CD4-positive, alpha-beta T cell treated with Interferon alpha-2 for 1 hour (primary cell): ENCODE results near the gene FAM107A.

Experiments used
- DNase-seq, 2 donors: peaks; one replicate each; pipeline ENCODE4 v3.0.0-alpha.2; 2020 to 2022

Gene FAM107A

DNA sequence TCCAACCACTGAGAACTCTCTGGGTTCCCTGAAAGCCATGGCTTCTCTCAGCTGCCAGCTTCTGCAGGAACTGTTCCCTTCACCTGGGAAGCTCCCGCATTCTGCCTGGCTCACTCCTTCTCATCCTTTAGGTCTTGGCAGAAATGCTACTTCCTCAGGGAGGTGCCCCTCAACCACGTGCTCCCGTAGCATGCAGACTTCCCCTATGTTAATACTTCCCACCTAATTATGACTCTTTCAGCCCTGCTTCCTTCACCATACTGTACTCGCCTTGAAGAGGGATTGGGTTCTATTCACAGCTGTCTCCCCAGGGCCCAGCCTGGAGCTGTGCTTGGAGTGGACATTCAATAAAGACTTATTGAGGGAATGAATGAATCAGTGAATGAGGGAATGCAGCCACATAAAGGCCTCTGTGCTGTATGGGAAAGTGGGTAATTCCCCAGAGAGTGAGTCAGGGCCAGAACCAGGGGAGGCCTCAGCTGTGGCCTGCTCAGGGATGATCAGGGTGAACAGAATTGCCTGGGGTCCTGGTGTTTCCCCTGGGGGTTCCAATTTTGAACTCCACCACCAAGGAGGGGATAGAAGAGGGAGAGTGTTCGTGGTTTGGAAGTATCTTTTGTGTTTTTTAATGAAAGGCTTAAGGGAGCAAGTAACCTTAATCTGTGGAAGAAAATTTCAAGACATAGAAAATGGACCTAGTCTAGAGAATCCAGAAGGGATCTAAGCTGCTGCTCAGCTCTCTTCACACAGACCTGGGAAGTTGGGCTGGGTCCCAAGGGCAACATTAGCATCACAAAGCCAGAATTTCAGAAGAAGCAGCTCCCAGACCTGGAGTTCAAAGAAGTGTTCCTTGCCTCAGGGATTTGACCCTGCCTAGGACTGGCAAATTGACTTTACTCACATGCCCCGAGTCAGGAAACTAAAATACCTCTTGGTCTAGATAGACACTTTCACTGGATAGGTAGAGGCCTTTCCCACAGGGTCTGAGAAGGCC is 14.6 kb upstream of the FAM107A start:
- no peak for DNase-seq

DNA sequence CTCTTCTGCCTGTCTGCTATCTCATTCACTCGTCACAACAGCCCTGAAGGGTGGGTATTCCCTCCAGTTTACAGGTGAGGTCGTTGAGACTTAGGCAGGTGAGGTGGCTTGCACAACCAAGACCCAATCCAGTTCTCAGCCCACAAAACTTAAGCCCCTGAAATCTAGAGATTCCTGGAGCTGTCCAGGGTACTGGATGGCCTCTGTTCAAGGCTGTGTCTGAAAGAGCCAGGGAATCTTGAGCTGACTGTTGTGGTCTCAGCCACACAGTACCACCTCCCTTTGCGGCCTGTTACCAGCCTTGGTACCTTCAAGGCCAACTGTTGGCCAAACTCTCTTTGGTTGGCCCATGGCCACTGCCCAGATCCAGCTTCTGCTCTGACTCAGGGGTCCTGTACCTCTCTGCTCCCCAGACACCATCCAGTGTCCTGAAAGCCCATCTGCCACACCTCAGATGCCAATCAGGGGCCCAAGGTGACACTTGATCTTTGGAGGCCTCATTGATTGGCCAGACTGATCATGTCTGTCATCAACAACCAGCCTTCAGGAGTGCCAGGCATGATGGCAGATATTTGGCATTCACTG is 10.9 kb upstream of the FAM107A start:
- no peak for DNase-seq

DNA sequence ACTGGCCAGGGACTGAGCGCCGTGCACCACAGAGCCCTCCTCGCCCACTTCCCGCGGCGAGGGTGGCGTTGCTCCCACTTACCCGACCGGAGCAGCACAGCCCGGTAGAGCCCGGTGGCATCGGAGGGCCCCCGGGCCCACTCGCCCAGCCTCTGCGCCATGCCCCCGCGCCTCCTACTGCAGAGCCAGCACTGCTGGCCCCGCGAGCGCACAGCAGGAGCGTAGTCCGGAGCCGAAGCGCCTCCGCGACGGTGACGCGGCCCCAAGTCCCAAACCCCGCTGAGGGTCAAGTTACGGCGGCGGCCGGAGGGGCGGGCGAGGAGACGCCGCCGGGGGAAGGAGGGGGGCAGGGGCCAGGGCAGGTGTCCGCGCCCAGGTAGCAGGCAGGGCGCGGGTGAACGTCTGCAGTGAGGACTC is 9.6 kb upstream of the FAM107A start:
- DNase-seq: no peak

GRCh38 chr3:58585994-58586393 is 8.8 kb upstream of the FAM107A start:
- DNase-seq: no peak

- DNase-seq: peak; percentile 55 to 56
These were observed 8.0 kb upstream of the FAM107A start for GRCh38 chr3:58585005-58585786.

DNA sequence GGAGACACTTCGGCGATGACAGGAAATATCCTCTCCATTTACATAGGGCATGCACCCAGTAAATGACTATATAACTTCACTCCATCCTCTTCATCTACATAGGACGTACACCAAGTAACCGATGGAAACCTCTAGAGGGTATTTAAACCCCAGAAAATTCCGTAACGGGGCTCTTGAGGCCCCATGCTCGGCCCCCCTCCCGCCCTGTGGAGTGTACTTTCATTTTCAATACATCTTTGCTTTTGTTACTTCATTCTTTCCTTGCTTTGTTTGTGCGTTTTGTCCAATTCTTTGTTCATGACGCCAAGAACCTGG is 7.5 kb upstream of the FAM107A start:
- no peak for DNase-seq

DNA sequence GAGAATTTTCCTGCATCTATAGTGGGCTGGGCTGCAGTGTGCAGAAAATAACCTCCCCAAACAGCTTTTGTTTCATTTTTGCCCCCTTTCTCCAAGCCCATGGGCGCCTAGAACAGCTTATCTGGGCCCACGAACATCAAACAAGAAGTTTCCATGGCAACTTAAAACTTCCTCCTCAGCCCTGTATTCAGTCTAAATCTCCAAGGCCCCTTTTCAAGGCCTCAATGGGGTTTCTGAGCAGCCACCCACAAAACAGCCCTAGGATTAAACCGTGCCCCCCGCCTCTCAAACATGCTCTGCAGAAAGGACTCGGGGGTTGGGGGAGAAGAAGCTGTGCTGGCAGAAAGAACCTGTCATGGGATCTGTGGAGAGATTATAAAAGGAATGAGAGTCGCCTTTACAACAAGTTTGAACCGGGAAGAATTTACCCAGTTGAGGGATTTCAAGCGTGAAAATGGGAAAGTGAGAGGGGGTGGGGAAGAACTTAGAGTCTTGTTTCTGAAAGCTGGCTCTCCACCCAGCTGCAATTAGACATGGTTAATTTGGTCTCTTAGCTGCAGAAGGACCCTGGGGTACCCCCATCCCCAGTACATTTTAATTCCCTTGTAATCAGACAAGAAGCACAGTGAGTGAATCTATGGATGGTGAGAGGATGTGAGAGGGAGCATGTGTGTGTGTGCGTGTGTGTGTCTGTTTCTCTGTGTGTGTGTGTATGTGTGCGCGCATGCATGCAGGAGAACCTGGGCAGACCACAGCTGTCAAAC is 4.3 kb upstream of the FAM107A start:
- DNase-seq: no peak

DNA sequence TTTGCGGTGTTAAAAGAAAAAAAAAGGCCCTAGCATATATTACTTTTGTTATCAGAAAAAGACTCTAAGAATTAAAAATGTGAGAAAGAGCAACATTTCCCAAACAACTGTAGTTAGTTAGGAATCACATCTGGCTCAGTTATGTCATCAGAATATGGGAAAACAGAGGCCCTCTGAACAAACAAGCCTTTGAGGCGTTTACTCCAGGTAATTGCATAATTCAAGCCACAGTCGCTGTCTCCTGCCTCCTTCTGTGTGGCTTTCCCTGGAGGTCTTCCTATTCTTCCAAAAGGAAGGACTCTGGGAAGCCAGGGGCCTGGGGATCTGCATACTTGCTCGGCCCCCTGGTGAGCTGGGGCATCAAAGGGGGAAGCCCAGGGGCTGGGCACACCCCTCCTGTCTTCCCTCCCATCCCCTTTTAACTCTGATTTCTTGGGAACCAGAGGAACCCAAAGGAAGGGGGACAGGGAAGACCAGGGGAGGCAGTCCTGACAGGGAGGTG is 3.7 kb upstream of the FAM107A start:
- DNase-seq: no peak

DNA sequence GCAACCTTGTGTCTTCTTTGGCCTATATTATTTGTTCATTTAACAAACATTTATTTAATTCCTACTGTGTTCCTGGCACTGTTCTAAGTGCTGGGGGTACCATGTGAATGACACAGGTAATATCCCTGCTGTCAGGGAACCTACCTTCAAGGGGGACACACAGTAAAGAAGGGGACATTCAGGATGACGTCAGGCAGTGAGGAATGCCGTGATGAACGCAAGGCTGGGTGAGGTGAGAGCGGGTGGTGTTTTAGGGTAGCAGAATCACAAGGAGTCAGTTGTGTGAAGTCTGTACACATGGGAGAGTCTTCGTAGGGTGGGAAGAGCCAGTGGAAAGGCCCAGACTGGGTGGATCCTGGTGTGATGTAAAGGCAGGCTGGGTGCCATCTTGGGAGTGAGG is 1.7 kb upstream of the FAM107A start:
- DNase-seq: no peak

DNA sequence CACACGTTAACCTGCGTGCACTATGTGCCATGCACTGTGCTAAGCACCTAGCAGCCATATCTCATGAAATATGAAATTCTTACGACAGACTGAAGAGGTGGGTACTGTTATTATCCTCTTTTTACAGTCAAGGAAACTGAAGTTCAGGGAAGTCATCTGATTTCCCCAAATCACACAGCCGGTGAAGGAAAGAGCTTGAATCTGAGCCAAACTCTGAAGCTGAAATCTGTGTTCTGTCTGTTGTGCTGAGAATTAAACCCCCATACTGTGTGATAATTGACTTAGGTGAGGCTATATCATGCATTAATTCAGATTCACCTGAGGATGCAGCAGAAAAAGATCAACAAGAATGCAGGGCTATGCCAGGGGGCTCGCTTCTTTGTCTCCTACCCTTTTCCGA is 475 bp downstream of the FAM107A start:
- DNase-seq: no peak

DNA sequence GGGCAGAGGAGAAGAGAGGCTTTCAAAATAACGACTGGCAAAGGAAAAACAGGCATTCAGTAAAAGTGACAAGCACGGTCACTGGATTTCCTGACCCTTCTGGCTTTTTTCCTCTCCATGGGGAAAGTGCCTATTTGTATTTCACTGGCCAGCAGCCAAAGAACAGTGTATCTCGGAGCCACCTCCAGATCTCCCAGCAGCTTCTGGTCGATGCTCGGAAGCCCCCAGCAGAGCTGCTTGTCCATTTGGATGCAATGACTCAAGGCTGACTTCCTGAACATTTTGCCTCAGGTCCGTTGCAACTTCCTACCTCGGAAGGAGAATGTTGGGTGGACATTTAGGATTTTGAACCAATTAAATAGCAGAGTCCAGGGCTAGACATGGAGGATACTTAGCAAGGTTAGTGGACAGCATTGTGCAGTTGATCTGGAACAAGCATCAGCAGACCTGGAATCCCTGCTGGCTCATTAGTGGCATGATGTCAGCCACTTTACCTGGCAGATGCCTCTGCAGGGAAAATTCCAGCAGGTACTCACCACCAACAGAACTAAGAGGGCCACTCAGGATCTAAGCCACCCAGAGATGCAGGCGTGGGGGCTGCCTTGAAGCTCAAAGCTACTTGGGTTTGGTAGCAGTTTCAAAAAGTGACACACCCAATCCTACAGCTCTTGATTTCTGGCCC is 1.1 kb downstream of the FAM107A start:
- DNase-seq: no peak

DNA sequence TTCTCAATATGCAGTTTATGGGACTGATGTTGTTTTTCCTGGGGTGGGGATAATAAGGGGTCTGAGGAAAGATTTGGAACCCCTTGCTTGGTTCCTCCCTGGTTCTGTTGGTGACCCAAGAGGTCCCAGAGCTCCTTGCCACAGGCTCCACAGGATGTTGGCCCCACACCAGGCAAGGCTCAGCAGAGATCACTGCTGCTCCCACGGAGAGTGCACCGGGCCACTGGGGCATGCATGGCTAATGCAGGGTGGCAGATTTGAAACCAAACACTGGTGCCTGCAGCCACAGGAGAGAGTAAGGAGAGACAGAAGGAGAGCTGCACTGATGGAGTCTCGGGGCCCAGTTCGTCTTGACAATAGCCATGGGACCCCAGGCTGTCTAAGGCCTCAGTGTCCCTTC is 2.5 kb downstream of the FAM107A start:
- DNase-seq: no peak

DNA sequence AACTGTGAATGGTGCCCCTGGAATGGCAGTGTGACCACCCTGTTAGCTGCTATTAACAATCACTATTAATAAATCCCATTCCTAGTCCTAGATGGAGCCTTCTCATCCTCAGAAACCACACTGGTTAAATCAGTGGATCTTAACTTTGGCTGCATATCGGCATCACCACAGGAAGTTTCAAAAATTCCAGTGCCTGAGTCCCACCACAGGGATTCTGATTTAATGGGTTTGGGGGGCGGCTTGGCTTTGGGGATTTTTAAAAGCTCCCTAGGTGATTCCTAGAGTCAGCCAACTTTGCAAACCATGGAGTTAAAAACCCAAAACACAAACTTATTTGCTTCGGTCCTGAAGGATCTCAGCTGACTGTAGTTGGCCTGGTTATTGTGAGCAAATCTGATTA is 3.1 kb downstream of the FAM107A start:
- DNase-seq: no peak

DNA sequence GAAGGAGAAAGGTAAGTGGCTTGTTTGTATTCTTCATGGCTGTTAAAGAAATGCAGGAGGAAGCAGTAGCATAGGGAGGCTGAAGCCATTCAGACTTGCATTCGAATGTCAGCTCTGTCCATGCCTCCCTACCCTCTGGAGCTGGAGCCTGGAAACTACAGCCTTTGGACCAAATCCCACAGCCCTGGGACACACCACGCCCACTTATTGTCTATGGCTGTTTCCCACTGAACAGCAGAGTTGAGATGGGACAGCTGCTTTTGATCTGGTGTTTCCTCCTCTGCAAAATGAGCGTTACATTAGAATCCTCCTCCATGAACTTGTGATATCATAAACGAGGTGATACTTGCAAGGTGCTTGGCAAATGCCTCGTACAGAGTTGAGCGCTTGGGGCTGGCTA is 3.6 kb downstream of the FAM107A start:
- DNase-seq: no peak

- no peak for DNase-seq
These were observed 4.5 kb downstream of the FAM107A start for GRCh38 chr3:58572634-58573230.

DNA sequence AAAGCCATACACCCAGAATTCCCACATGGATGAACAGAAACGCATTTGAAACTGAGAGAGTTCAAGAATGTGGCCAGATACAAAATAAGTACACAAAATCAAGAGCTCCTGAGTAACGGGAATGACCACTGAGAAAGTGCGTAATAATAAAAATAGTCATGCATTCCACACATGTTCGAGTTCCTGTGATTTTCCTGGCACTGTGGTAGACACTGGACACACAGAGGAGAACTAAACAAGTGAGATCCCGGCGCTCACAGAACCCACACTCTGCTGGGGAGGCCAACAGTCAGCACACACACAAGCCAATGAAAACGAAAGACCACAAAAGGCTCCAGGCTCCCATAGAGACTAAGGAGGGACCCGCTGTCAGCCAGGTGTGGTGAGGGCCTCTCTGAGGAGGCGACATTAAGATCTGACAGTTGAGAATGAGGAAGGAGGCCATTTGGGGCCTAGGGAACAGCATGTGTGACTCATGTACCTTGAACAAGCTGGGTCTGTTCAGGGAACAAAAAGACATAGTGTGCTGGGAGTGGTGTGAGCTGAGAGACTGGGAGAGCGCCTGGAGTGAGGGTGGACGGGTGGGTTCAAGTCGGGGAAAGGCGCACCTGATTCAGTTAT is 5.1 kb downstream of the FAM107A start:
- DNase-seq: no peak

DNA sequence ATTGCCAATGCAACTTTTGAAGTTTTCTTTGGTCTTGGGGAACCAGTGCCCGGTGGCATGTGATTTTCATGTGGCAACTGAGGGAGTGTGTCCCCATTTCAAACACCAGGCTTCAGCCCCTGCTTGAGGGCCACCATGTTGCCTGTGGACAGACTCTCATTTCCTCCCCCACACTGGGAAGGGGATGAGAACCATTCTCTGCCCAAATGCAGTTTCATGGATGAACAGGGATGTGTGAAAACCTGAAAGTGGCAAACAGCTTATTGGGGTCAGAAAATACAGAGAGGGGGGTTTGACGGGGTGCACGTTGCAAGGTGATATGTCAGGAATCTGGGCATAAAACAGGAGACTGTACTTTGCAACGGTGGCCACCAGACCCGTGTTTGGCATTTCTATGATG is 6.3 kb downstream of the FAM107A start:
- no peak for DNase-seq

DNA sequence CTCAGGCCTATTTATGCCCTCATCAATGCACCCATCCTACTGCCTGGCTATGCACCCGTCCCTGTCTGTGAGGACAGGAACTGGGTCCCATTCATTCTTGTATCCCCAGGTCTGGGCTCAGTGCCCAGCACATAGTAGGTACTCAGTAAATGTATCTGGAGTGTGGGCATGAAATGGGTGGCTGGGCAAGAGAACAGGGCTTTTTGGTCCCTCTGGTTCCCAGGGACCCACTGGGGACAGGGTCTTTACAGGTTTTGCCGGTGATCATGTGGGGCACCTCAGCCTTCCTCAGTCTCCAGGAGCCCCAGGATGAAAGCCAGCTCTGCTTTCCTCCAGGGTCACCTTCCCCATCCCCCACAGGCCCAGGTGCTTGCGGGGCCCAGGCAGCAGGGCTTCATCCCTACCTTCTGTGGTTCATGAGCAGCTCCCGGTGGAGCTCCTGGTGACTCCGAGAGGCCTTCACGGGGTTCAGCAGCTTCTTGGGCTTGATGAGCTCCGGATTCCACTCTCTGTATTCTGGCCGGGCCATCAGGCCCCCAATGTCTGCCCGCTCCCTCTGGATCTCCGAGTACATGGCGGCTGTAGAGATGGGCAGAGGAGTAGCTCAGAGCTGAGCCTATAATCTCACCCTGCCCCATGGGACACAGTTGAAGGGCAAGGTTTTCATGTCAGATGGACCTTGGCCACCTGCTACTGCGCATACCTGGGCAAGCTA is 7.7 kb downstream of the FAM107A start:
- DNase-seq: no peak

DNA sequence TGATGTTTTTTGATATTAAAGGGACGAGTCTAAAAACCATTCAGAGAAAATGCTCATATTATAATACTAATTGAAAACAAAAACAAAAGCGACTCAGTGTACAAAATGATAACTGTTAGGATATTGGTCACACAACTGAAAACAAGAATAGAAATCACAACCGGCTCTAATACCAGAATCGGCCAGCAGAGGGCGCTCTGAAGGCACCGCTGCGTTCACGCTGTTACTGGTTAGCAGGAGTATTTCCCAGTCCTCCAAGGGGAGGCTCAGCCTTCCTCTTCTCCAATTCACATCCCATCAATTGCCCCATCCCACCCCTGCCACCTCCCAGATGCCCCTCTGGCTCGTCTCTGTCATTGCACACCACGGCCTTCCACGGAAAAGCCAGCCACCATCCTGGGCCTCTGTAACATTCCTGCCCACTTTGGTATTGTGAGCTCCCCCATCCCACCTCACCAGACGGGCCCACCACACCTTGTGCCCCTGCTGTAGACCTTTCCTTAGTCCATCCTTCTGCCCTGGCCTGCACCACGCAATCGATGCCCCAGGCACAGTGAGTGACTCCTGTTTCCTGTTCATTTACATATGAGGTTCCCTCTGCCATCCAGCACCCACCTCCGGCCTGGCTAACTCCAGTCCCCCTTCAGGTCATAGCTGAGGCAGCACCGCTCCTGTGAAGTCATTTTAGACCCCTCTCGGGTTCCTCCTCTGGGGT is 8.5 kb downstream of the FAM107A start:
- DNase-seq: peak; percentile 43 to 61

DNA sequence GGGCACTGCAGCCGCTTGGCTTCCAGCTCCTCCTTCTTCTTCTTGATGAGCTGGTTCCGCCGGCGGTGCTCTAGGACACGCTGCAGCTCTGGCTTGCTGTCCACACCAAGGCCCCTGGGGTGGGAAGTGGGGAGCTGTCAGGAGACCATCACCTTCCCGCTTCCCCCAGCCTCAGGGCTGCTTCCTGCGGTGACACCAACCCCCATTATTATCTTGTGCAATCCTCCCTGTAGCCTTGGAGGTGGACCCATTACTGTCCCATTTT is 10.0 kb downstream of the FAM107A start:
- DNase-seq: no peak
